ENCODE results near the gene EEF1AKMT3.

GRCh38 chr12:57754411-57755193, 17.8 kb upstream of the EEF1AKMT3 start, which contains the start of gene MARCHF9:
- TF ChIP-seq PHTF2 (CRISPR knock-in tag; IDR thresholded peaks at IDR 0.05) = no peak
- TF ChIP-seq TBP (optimal IDR thresholded peaks at IDR 0.05; ENCODE audit: low read depth, low read length) = no peak
- TF ChIP-seq POLR2AphosphoS5 (IDR thresholded peaks at IDR 0.05; ENCODE audit: control insufficient read depth, insufficient read depth, low read depth, low read length) = no peak
- TF ChIP-seq KDM5B (IDR thresholded peaks at IDR 0.05; ENCODE audit: insufficient replicate concordance, low read depth, low read length) = peak; percentile 41
- no peak for TF ChIP-seq CTCF (IDR thresholded peaks at IDR 0.05 in 2 of 3, conservative IDR thresholded peaks at IDR 0.05 in 1 of 3; ENCODE audit: insufficient read depth in 2 of 3, low read depth in 1 of 3, low read length in 3 of 3)
- TF ChIP-seq CEBPZ (IDR thresholded peaks at IDR 0.05; ENCODE audit: borderline replicate concordance, low read depth, low read length) = no peak
- TF ChIP-seq JUND (IDR thresholded peaks at IDR 0.05; ENCODE audit: borderline replicate concordance, low read depth, low read length) = no peak
- TF ChIP-seq JUND (tag; IDR thresholded peaks at IDR 0.05; ENCODE audit: borderline replicate concordance, low read depth, low read length) = no peak
- no peak for TF ChIP-seq REST (IDR thresholded peaks at IDR 0.05; ENCODE audit: borderline replicate concordance)
- TF ChIP-seq REST (CRISPR knock-in tag; IDR thresholded peaks at IDR 0.05; ENCODE audit: low read depth) = no peak

Measured in K562 (cell line).